H1 (cell line): Measurements from ENCODE around the gene PEX19. TPM values are rescaled to one million over a fixed set of nuclear protein-coding genes. Genes with fewer than 3 reads are reported as not detected.

Source experiments
- CHD7 ChIP-seq: fragments of 300-600 bp; sonication (generic); IDR thresholded peaks from 2 replicates; pipeline ENCODE4 v1.7.1; 2012; ENCODE audit warnings: low read length, moderate library complexity, mild to moderate bottlenecking, inconsistent platforms; ENCODE audit not compliant: insufficient replicate concordance
- MAX ChIP-seq: IDR thresholded peaks from 2 replicates; pipeline ENCODE4 v1.6.1; 2012; ENCODE audit warnings: inconsistent platforms
- NRF1 ChIP-seq: IDR thresholded peaks from 2 replicates; pipeline ENCODE4 v1.6.1; 2011; ENCODE audit warnings: mild to moderate bottlenecking, low read depth, low read length, improper control_type of control experiment
- POLR2A ChIP-seq, 2 experiments: IDR thresholded peaks; 1 replicate in 1 of 2; 2 replicates in 1 of 2; pipeline ENCODE4 v1.6.1; 2011; ENCODE audit warnings: low read depth in 2 of 2, low read length in 2 of 2, mild to moderate bottlenecking in 2 of 2; ENCODE audit errors: control extremely low read depth in 1 of 2
- SAP30 ChIP-seq: fragments of 300-600 bp; sonication (generic); IDR thresholded peaks from 2 replicates; pipeline ENCODE4 v1.7.1; 2012; ENCODE audit warnings: low read length, moderate library complexity, mild to moderate bottlenecking, inconsistent platforms; ENCODE audit not compliant: insufficient read depth, insufficient replicate concordance
- TEAD4 ChIP-seq: IDR thresholded peaks from 2 replicates; pipeline ENCODE4 v1.6.1; 2012; ENCODE audit warnings: low read depth, low read length, inconsistent platforms, mixed read lengths
- polyA plus RNA-seq, 7 experiments: library from polyadenylated mRNA; depleted of rRNA in 3 of 7; stranded (reverse) in 5 of 7; unstranded in 2 of 7; fragments of >200 nt in 5 of 7; fragments of 200-250 nt in 2 of 7; gene quantifications; 1 replicate in 5 of 7; 2 replicates in 1 of 7; 4 replicates in 1 of 7; pipeline versions ENCODE4 v1.2.1 to v1.2.3, GENCODE V29; 2011 to 2013; ENCODE audit warnings: missing spikeins in 2 of 7, mixed read lengths in 2 of 7
- total RNA-seq: library from RNA; stranded (reverse); fragmentation: NEBNext Ultra II Directional; extraction: Animal tissue kit (Norgen Biotek cat#: 25700); gene quantifications from 2 replicates; pipeline ENCODE4 v1.2.1, GENCODE V29; 2021

The PEX19 gene
- total and polyA plus RNA-seq, 2 of the 8 experiments (the other 6 are each of a cell fraction or from before 2014, with no cell fraction given) = 50.4 to 80.2 TPM

- TF ChIP-seq CHD7 (no peak), TEAD4 (no peak), NRF1 (no peak), SAP30 (no peak), POLR2A (IDR thresholded peaks at IDR 0.05; ENCODE audit: control extremely low read depth in 1 of 2, low read depth in 2 of 2, low read length in 2 of 2) (no peak), MAX (no peak)
Measured at GRCh38 chr1:160232911-160233310, 52.0 kb downstream of the PEX19 start (continued).
